HCT116 (cell line): ENCODE measurements around the gene HDAC1. TPM values are rescaled to one million over a fixed set of nuclear protein-coding genes. Genes with fewer than 3 reads are reported as not detected.

Experiments
- ATAC-seq: fragments of 200-7000 bp; cut with Tn5 transposase; 2 replicates; pipeline ENCODE4 v1.9.1; 2020; ENCODE audit warnings: mild to moderate bottlenecking, moderate library complexity
- BruUV-seq: library from RNA; stranded (reverse); fragments of 400-500 nt; replicated peaks from 2 replicates; lab custom pipeline; 2021; lab: Mats Ljungman, UMichigan
- CTCF ChIA-PET: fragments of 300-600 bp; sonication (Branson Sonifier 250); formaldehyde crosslinking; loops from one replicate; lab custom pipeline; 2021; ENCODE audit warnings: antibody characterized with exemption; lab: Charles Lee
- POLR2A ChIA-PET: fragments of 300-600, 350-600 bp; sonication (Branson Sonifier 250); formaldehyde crosslinking; loops from one replicate; lab custom pipeline; 2021; ENCODE audit warnings: antibody characterized with exemption; lab: Charles Lee
- RAD21 ChIA-PET, 2 experiments: fragments of 300-600 bp; sonication (Branson Sonifier 250); formaldehyde crosslinking; loops; one replicate each; lab custom pipeline; 2023; ENCODE audit warnings: low total read pairs in 2 of 2; ENCODE audit not compliant: uncharacterized antibody in 2 of 2, unreplicated experiment in 2 of 2, low non-redundant PET in 1 of 2; lab: Charles Lee
- DNase-seq: peaks from one replicate; pipeline ENCODE4 v3.0.0-alpha.2; 2010; ENCODE audit warnings: low read depth, low spot score
- H2AFZ ChIP-seq: fragments of 200-600 bp; shearing (Covaris generic), sonication (generic); 2 replicates; pipeline ENCODE4 v1.6.1; 2017; ENCODE audit warnings: low read depth, mixed run types, mixed read lengths, antibody characterized with exemption, low read length; ENCODE audit not compliant: poor library complexity, severe bottlenecking
- H3K27ac ChIP-seq: 2 replicates; pipeline ENCODE4 v1.5.1; 2012; ENCODE audit warnings: low read depth, low read length
- H3K27me3 ChIP-seq: fragments of 200-600 bp; sonication (generic); 2 replicates; pipeline ENCODE4 v1.6.1; 2016; ENCODE audit warnings: mixed run types, low read length, mixed read lengths; ENCODE audit not compliant: insufficient read depth
- H3K36me3 ChIP-seq, 2 experiments: fragments of 200-500 bp in 1 of 2; fragments of 200-600 bp in 1 of 2; sonication (Bioruptor generic) in 1 of 2; sonication (generic) in 1 of 2; 2 replicates each; pipeline versions ENCODE4 v1.5.1 to v1.6.1; 2014 to 2016; ENCODE audit warnings: low read length in 2 of 2, inconsistent platforms in 1 of 2, mixed read lengths in 1 of 2, mixed run types in 1 of 2; ENCODE audit not compliant: insufficient read depth in 2 of 2, control insufficient read depth in 1 of 2
- H3K4me1 ChIP-seq, 2 experiments: fragments of 200-600 bp in 1 of 2; sonication (generic) in 1 of 2; 2 replicates each; pipeline versions ENCODE4 v1.5.1 to v1.6.1; 2012 to 2017; ENCODE audit warnings: low read length in 2 of 2, inconsistent platforms in 1 of 2, mild to moderate bottlenecking in 1 of 2, mixed read lengths in 1 of 2, mixed run types in 1 of 2, moderate library complexity in 1 of 2; ENCODE audit not compliant: insufficient read depth in 2 of 2, control insufficient read depth in 1 of 2
- H3K4me2 ChIP-seq: fragments of 200-600 bp; sonication (generic); 2 replicates; pipeline ENCODE4 v1.6.1; 2017; ENCODE audit warnings: mixed run types, low read length, mixed read lengths
- H3K4me3 ChIP-seq, 2 experiments: fragments of 200-600 bp in 1 of 2; sonication (generic) in 1 of 2; replicated peaks in 1 of 2; 2 replicates each; pipeline ENCODE4 v1.5.1; 2011 to 2016; ENCODE audit warnings: low read length in 2 of 2, control low read depth in 1 of 2, low read depth in 1 of 2, mild to moderate bottlenecking in 1 of 2, mixed read lengths in 1 of 2, mixed run types in 1 of 2
- H3K79me2 ChIP-seq: fragments of 200-600 bp; sonication (generic); 2 replicates; pipeline ENCODE4 v1.6.1; 2017; ENCODE audit warnings: mild to moderate bottlenecking, mixed run types, low read length, moderate library complexity, mixed read lengths; ENCODE audit not compliant: insufficient read depth
- H3K9ac ChIP-seq: fragments of 200-600 bp; sonication (generic); 2 replicates; pipeline ENCODE4 v1.6.1; 2016; ENCODE audit warnings: low read length, mixed read lengths
- H3K9me2 ChIP-seq: fragments of 200-600 bp; sonication (generic), shearing (Covaris generic); 2 replicates; pipeline ENCODE4 v1.6.1; 2017; ENCODE audit warnings: mixed run types, mild to moderate bottlenecking, moderate library complexity; ENCODE audit not compliant: insufficient read depth
- H3K9me3 ChIP-seq, 2 experiments: fragments of 200-500 bp in 1 of 2; fragments of 200-600 bp in 1 of 2; sonication (Bioruptor generic) in 1 of 2; sonication (generic) in 1 of 2; 2 replicates each; pipeline ENCODE4 v1.6.1; 2014 to 2017; ENCODE audit warnings: low read length in 2 of 2, mixed read lengths in 2 of 2, inconsistent platforms in 1 of 2, low read depth in 1 of 2, mild to moderate bottlenecking in 1 of 2, mixed run types in 1 of 2, moderate library complexity in 1 of 2; ENCODE audit not compliant: control insufficient read depth in 1 of 2, insufficient read depth in 1 of 2
- H4K20me1 ChIP-seq: fragments of 200-600 bp; sonication (generic), shearing (Covaris generic); 2 replicates; pipeline ENCODE4 v1.6.1; 2017; ENCODE audit warnings: mixed run types, mild to moderate bottlenecking, moderate library complexity; ENCODE audit not compliant: insufficient read depth
- CBX3 ChIP-seq: IDR thresholded peaks from 2 replicates; pipeline ENCODE4 v1.6.1; 2012; ENCODE audit warnings: low read depth
- ELF1 ChIP-seq: IDR thresholded peaks from 2 replicates; pipeline ENCODE4 v1.6.1; 2012; ENCODE audit warnings: low read depth, borderline replicate concordance
- POLR2A ChIP-seq: IDR thresholded peaks from 2 replicates; pipeline ENCODE4 v1.7.0; 2011; ENCODE audit warnings: borderline replicate concordance; ENCODE audit not compliant: insufficient read depth, insufficient read length; ENCODE audit errors: extremely low read depth
- POLR2AphosphoS5 ChIP-seq: IDR thresholded peaks from 2 replicates; pipeline ENCODE4 v1.6.1; 2011; ENCODE audit warnings: mild to moderate bottlenecking, low read depth, low read length, moderate library complexity
- SIN3A ChIP-seq: IDR thresholded peaks from 2 replicates; pipeline ENCODE4 v1.6.1; 2012; ENCODE audit warnings: low read depth
- SP1 ChIP-seq: IDR thresholded peaks from 2 replicates; pipeline ENCODE4 v1.6.1; 2012; ENCODE audit warnings: low read depth
- SRF ChIP-seq: IDR thresholded peaks from 2 replicates; pipeline ENCODE4 v1.6.1; 2012; ENCODE audit warnings: low read depth
- TCF7L2 ChIP-seq: IDR thresholded peaks from 2 replicates; pipeline ENCODE4 v1.7.0; 2011; ENCODE audit warnings: borderline replicate concordance, inconsistent platforms; ENCODE audit not compliant: insufficient read depth, insufficient read length; ENCODE audit errors: extremely low read depth
- YY1 ChIP-seq: IDR thresholded peaks from 2 replicates; pipeline ENCODE4 v1.6.1; 2011; ENCODE audit warnings: low read length, low read depth, moderate library complexity, mild to moderate bottlenecking; ENCODE audit not compliant: insufficient replicate concordance; ENCODE audit errors: extremely low read depth
- ZFX ChIP-seq: fragments of 450-650 bp; IDR thresholded peaks from 2 replicates; pipeline ENCODE4 v1.6.1; 2017
- ZNF274 ChIP-seq: fragments of 200-500 bp; sonication (Bioruptor generic); IDR thresholded peaks from 2 replicates; pipeline ENCODE4 v1.6.1; 2014; ENCODE audit warnings: mild to moderate bottlenecking, low read depth, low read length, inconsistent platforms
- intact Hi-C: fragments of 100-400 bp; cut with micrococcal nuclease; formaldehyde crosslinking; loops from 2 replicates; pipeline ENCODE4 v1.10.0; 2022
- total RNA-seq: library from RNA; stranded (reverse); gene quantifications from one replicate; pipeline ENCODE4 v1.2.1, GENCODE V29; 2021; ENCODE audit not compliant: unreplicated experiment
- TF ChIP-seq, protein P1 (sequence below): IDR thresholded peaks from 2 replicates; pipeline ENCODE4 v1.6.1; 2012; ENCODE audit warnings: low read depth
- TF ChIP-seq, protein P2 (sequence below), 3 experiments: fragments of 200-600 bp in 1 of 3; sonication (generic) in 1 of 3; IDR thresholded peaks in 2 of 3; conservative IDR thresholded peaks in 1 of 3; 2 replicates each; pipeline ENCODE4 v1.5.1; 2012 to 2017; ENCODE audit warnings: low read depth in 2 of 3, low read length in 2 of 3, antibody characterized with exemption in 1 of 3, borderline replicate concordance in 1 of 3, control low read depth in 1 of 3, mild to moderate bottlenecking in 1 of 3, mixed read lengths in 1 of 3, mixed run types in 1 of 3, moderate library complexity in 1 of 3; ENCODE audit not compliant: insufficient read depth in 1 of 3
- TF ChIP-seq, protein P3 (sequence below): IDR thresholded peaks from 2 replicates; pipeline ENCODE4 v1.6.1; 2011; ENCODE audit warnings: mild to moderate bottlenecking, low read length, moderate library complexity; ENCODE audit not compliant: insufficient replicate concordance; ENCODE audit errors: extremely low read depth

HDAC1 gene
- total RNA-seq, 1 experiment from 2014 or later, result 232 TPM

DNA sequence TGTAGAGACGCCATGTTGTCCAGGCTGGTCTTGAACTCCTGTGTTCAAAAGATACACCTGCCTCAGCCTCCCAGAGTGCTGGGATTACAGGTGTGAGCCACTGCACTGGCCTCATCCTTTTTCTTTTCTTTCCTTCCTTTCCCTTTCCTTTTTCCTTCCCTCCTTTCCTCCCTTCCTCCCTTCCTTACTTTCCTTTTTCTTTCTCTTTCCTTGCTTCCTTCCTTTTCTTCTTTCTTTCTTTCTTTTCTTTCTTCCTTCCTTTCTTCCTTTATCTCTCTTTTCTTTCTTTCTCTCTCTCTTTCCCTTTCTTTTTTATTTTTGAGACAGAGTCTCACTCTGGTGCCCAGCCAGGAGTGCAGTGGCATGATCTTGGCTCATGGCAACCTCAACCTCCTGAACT is 64.6 kb downstream of the HDAC1 start:
- BruUV-seq, result no TSS peak
- TF ChIP-seq, protein P1, sequence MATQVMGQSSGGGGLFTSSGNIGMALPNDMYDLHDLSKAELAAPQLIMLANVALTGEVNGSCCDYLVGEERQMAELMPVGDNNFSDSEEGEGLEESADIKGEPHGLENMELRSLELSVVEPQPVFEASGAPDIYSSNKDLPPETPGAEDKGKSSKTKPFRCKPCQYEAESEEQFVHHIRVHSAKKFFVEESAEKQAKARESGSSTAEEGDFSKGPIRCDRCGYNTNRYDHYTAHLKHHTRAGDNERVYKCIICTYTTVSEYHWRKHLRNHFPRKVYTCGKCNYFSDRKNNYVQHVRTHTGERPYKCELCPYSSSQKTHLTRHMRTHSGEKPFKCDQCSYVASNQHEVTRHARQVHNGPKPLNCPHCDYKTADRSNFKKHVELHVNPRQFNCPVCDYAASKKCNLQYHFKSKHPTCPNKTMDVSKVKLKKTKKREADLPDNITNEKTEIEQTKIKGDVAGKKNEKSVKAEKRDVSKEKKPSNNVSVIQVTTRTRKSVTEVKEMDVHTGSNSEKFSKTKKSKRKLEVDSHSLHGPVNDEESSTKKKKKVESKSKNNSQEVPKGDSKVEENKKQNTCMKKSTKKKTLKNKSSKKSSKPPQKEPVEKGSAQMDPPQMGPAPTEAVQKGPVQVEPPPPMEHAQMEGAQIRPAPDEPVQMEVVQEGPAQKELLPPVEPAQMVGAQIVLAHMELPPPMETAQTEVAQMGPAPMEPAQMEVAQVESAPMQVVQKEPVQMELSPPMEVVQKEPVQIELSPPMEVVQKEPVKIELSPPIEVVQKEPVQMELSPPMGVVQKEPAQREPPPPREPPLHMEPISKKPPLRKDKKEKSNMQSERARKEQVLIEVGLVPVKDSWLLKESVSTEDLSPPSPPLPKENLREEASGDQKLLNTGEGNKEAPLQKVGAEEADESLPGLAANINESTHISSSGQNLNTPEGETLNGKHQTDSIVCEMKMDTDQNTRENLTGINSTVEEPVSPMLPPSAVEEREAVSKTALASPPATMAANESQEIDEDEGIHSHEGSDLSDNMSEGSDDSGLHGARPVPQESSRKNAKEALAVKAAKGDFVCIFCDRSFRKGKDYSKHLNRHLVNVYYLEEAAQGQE, result no peak
- TF ChIP-seq YY1, result no peak
- no peak for TF ChIP-seq ZFX
- no peak for TF ChIP-seq TCF7L2
- TF ChIP-seq, protein P2, sequence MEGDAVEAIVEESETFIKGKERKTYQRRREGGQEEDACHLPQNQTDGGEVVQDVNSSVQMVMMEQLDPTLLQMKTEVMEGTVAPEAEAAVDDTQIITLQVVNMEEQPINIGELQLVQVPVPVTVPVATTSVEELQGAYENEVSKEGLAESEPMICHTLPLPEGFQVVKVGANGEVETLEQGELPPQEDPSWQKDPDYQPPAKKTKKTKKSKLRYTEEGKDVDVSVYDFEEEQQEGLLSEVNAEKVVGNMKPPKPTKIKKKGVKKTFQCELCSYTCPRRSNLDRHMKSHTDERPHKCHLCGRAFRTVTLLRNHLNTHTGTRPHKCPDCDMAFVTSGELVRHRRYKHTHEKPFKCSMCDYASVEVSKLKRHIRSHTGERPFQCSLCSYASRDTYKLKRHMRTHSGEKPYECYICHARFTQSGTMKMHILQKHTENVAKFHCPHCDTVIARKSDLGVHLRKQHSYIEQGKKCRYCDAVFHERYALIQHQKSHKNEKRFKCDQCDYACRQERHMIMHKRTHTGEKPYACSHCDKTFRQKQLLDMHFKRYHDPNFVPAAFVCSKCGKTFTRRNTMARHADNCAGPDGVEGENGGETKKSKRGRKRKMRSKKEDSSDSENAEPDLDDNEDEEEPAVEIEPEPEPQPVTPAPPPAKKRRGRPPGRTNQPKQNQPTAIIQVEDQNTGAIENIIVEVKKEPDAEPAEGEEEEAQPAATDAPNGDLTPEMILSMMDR (IDR thresholded peaks at IDR 0.05 in 2 of 3, conservative IDR thresholded peaks at IDR 0.05 in 1 of 3; ENCODE audit: borderline replicate concordance in 1 of 3, insufficient read depth in 1 of 3, low read depth in 2 of 3, low read length in 2 of 3), result no peak
- TF ChIP-seq POLR2AphosphoS5, result no peak
- no peak for TF ChIP-seq CBX3
- TF ChIP-seq SIN3A, result no peak
- TF ChIP-seq POLR2A, result no peak
- no peak for TF ChIP-seq SRF
- TF ChIP-seq ZNF274, result no peak
- TF ChIP-seq SP1, result no peak
- TF ChIP-seq, protein P3, sequence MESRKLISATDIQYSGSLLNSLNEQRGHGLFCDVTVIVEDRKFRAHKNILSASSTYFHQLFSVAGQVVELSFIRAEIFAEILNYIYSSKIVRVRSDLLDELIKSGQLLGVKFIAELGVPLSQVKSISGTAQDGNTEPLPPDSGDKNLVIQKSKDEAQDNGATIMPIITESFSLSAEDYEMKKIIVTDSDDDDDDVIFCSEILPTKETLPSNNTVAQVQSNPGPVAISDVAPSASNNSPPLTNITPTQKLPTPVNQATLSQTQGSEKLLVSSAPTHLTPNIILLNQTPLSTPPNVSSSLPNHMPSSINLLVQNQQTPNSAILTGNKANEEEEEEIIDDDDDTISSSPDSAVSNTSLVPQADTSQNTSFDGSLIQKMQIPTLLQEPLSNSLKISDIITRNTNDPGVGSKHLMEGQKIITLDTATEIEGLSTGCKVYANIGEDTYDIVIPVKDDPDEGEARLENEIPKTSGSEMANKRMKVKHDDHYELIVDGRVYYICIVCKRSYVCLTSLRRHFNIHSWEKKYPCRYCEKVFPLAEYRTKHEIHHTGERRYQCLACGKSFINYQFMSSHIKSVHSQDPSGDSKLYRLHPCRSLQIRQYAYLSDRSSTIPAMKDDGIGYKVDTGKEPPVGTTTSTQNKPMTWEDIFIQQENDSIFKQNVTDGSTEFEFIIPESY, result no peak
- TF ChIP-seq ELF1, result no peak
- TF ChIP-seq, all 23 proteins: peak for 0
- POLR2A ChIA-PET, result no interaction called here

More for the DNA sequence above, 64.6 kb downstream of the HDAC1 start:
- Histone ChIP-seq H3K9me2 (no peaks in the 10 kb centered on the region), H3K4me2 (no peak overlapping the region), H3K27ac (no peak overlapping the region), H3K27me3 (no peaks in the 10 kb centered on the region), H2AFZ (no peak overlapping the region), H3K9me3 (no peaks in the 10 kb centered on the region), H3K36me3 (no peaks in the 10 kb centered on the region), H3K9ac (no peak overlapping the region), H3K4me3 (no peak overlapping the region), H3K79me2 (no peaks in the 10 kb centered on the region), H4K20me1 (no peaks in the 10 kb centered on the region), H3K4me1 (peaks cover 5 to 13% of the 10 kb centered on the region in 2 experiments; a peak in 3 of 4 replicates)
- DNase-seq (no peak), ATAC-seq (no peak)
- intact Hi-C loops, result no loop called here
- CTCF ChIA-PET, result no interaction called here
- RAD21 ChIA-PET, result no interaction called here
